K562 (cell line): ENCODE measurements around the gene FGD6. TPM values are rescaled to one million over a fixed set of nuclear protein-coding genes. Genes with fewer than 3 reads are reported as not detected.

Experiments
- ATF4 ChIP-seq: fragments of 450-650 bp; formaldehyde crosslinking; IDR thresholded peaks from 2 replicates; pipeline ENCODE4 v1.4.0; 2022; ENCODE audit warnings: mild to moderate bottlenecking, moderate library complexity
- C11orf30 ChIP-seq: fragments of 450-650 bp; IDR thresholded peaks from 2 replicates; pipeline ENCODE4 v1.6.1; 2016; ENCODE audit warnings: low read depth, mild to moderate bottlenecking
- KDM4B ChIP-seq, 2 experiments: fragments of 450-650 bp in 1 of 2; sonication (generic) in 1 of 2; IDR thresholded peaks; 2 replicates each; pipeline ENCODE4 v1.6.1; 2016 to 2017; ENCODE audit warnings: borderline replicate concordance in 2 of 2, antibody characterized with exemption in 1 of 2, low read depth in 1 of 2, mild to moderate bottlenecking in 1 of 2
- KLF13 ChIP-seq: fragments of 450-650 bp; IDR thresholded peaks from 2 replicates; pipeline ENCODE4 v1.6.1; 2016; ENCODE audit warnings: missing genetic modification characterization, low read depth, mild to moderate bottlenecking, missing compliant biosample characterization, moderate library complexity, borderline replicate concordance
- PTTG1 ChIP-seq: fragments of 450-650 bp; IDR thresholded peaks from 2 replicates; pipeline ENCODE4 v1.6.1; 2016; ENCODE audit warnings: low read depth, mild to moderate bottlenecking, missing genetic modification characterization, missing compliant biosample characterization
- RAD21 ChIP-seq, 2 experiments: fragments of 250-450 bp in 1 of 2; fragments of 450-650 bp in 1 of 2; sonication (Bioruptor Pico) in 1 of 2; formaldehyde crosslinking in 1 of 2; IDR thresholded peaks in 1 of 2; conservative IDR thresholded peaks in 1 of 2; 2 replicates each; pipeline versions ENCODE4 v1.4.0 to v1.8.0; 2020 to 2022; ENCODE audit warnings: mild to moderate bottlenecking in 2 of 2, moderate library complexity in 1 of 2
- RFX1 ChIP-seq: fragments of 450-650 bp; IDR thresholded peaks from 2 replicates; pipeline ENCODE4 v1.6.1; 2016; ENCODE audit warnings: mild to moderate bottlenecking, moderate library complexity
- ZFP91 ChIP-seq: sonication (generic); formaldehyde crosslinking; IDR thresholded peaks from 2 replicates; pipeline ENCODE4 v1.8.0; 2022; ENCODE audit warnings: mild to moderate bottlenecking, missing genetic modification reagents
- ZNF324 ChIP-seq: fragments of 250-450 bp; sonication (Bioruptor Pico); IDR thresholded peaks from 2 replicates; pipeline ENCODE4 v1.4.0; 2020; ENCODE audit warnings: mild to moderate bottlenecking
- ZSCAN32 ChIP-seq: fragments of 450-650 bp; formaldehyde crosslinking; IDR thresholded peaks from 2 replicates; pipeline ENCODE4 v1.4.0; 2020; ENCODE audit warnings: mild to moderate bottlenecking, moderate library complexity
- polyA plus RNA-seq, 8 experiments: library from polyadenylated mRNA; depleted of rRNA in 4 of 8; stranded (reverse) in 5 of 8; unstranded in 3 of 8; fragments of >200 nt; fragmentation: Nextera tagmentation in 2 of 8; fragmentation: Illumina TruSeq in 1 of 8; extraction: Ambion mirVana in 2 of 8; extraction: Trizol in 1 of 8; gene quantifications; 2 replicates each; pipeline versions ENCODE4 v1.2.1 to v1.2.3, GENCODE V29; 2011 to 2014; ENCODE audit warnings: inconsistent platforms in 1 of 8, missing spikeins in 1 of 8
- total RNA-seq, 7 experiments: library from RNA; depleted of rRNA in 6 of 7; stranded (reverse); fragments of >200 nt in 6 of 7; fragmentation: Illumina TruSeq in 2 of 7; extraction: Trizol in 2 of 7; gene quantifications; 2 replicates each; pipeline versions ENCODE4 v1.2.1 to v1.2.3, GENCODE V29; 2011 to 2021; ENCODE audit warnings: low replicate concordance in 1 of 7
- TF ChIP-seq, protein P1 (sequence below), 2 experiments: fragments of 450-650 bp in 1 of 2; sonication (generic) in 1 of 2; formaldehyde crosslinking in 1 of 2; IDR thresholded peaks; 2 replicates each; pipeline versions ENCODE4 v1.7.1 to v1.9.0; 2016 to 2022; ENCODE audit warnings: inconsistent platforms in 1 of 2, mild to moderate bottlenecking in 1 of 2, missing genetic modification reagents in 1 of 2

Gene FGD6
- total and polyA plus RNA-seq, 9 of the 15 experiments (the other 6 are each of a cell fraction or from before 2014, with no cell fraction given) = 1.5 to 11.1 (median 5.8) TPM

DNA sequence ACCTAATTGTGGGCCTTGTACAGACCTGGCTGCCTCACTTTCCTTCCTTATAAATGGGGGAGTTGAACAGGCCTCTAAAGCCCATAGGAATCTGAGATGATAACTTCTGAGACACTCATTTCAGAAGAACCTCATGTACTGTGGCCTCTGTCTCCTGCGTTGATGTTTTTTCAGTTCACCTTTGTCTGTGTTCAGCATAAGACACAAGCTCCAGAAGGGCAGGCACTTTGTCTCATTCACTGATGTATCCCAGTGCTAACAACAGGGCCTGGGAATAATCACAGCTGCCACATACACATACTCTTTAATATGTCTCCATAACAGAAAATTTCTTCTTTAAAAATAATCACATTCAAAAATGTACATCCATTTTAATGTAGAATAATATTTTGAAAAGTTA lies 3.3 kb downstream of the FGD6 start (continued):
- TF ChIP-seq KLF13 (tag) (no peak), KDM4B (IDR thresholded peaks at IDR 0.05; ENCODE audit: borderline replicate concordance in 2 of 2, low read depth in 1 of 2) (no peak), ZFP91 (CRISPR knock-in tag) (no peak), ZSCAN32 (CRISPR knock-in tag) (no peak), RAD21 (CRISPR knock-in tag; conservative IDR thresholded peaks at IDR 0.05 in 1 of 2, IDR thresholded peaks at IDR 0.05 in 1 of 2) (no peak), RFX1 (no peak), C11orf30 (no peak), PTTG1 (tag) (no peak), ZNF324 (no peak), ATF4 (CRISPR knock-in tag) (no peak)
- TF ChIP-seq, protein P1, sequence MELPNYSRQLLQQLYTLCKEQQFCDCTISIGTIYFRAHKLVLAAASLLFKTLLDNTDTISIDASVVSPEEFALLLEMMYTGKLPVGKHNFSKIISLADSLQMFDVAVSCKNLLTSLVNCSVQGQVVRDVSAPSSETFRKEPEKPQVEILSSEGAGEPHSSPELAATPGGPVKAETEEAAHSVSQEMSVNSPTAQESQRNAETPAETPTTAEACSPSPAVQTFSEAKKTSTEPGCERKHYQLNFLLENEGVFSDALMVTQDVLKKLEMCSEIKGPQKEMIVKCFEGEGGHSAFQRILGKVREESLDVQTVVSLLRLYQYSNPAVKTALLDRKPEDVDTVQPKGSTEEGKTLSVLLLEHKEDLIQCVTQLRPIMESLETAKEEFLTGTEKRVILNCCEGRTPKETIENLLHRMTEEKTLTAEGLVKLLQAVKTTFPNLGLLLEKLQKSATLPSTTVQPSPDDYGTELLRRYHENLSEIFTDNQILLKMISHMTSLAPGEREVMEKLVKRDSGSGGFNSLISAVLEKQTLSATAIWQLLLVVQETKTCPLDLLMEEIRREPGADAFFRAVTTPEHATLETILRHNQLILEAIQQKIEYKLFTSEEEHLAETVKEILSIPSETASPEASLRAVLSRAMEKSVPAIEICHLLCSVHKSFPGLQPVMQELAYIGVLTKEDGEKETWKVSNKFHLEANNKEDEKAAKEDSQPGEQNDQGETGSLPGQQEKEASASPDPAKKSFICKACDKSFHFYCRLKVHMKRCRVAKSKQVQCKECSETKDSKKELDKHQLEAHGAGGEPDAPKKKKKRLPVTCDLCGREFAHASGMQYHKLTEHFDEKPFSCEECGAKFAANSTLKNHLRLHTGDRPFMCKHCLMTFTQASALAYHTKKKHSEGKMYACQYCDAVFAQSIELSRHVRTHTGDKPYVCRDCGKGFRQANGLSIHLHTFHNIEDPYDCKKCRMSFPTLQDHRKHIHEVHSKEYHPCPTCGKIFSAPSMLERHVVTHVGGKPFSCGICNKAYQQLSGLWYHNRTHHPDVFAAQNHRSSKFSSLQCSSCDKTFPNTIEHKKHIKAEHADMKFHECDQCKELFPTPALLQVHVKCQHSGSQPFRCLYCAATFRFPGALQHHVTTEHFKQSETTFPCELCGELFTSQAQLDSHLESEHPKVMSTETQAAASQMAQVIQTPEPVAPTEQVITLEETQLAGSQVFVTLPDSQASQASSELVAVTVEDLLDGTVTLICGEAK (IDR thresholded peaks at IDR 0.05) = no peak
- TF ChIP-seq, protein P1 (CRISPR knock-in tag; IDR thresholded peaks at IDR 0.05) = no peak
- TF ChIP-seq, all 486 proteins: peak for 0
